Measurements from ENCODE around the gene FNBP1L.

FNBP1L gene

GRCh38 chr1:93416183-93416582, 31.7 kb upstream of the FNBP1L start:
- Mint-ChIP-seq H3K27me3 (ENCODE audit: low read depth, poor library complexity) (no peaks in the 10 kb centered on the region), H3K27ac (no peak overlapping the region), H3K4me1 (no peaks in the 10 kb centered on the region), H3K9me3 (peaks cover 17% of the 10 kb centered on the region), H3K4me3 (no peak overlapping the region), H3K36me3 (ENCODE audit: low read depth) (no peaks in the 10 kb centered on the region)
- no peak for TF ChIP-seq CTCF (IDR thresholded peaks at IDR 0.05)
- no peak for DNase-seq

GRCh38 chr1:93419344-93419743, 28.6 kb upstream of the FNBP1L start:
- no peak overlapping the region for H3K27ac Mint-ChIP-seq
- TF ChIP-seq CTCF (IDR thresholded peaks at IDR 0.05) = no peak
- H3K9me3 Mint-ChIP-seq = peaks cover 17% of the 10 kb centered on the region
- H3K36me3 Mint-ChIP-seq (ENCODE audit: low read depth) = no peaks in the 10 kb centered on the region
- H3K4me1 Mint-ChIP-seq = no peaks in the 10 kb centered on the region
- DNase-seq = no peak
- H3K27me3 Mint-ChIP-seq (ENCODE audit: low read depth, poor library complexity) = no peaks in the 10 kb centered on the region
- H3K4me3 Mint-ChIP-seq = no peak overlapping the region

GRCh38 chr1:93420400-93420799, 27.5 kb upstream of the FNBP1L start:
- no peak for DNase-seq
- H3K4me1 Mint-ChIP-seq = no peaks in the 10 kb centered on the region

GRCh38 chr1:93426181-93426580, 21.7 kb upstream of the FNBP1L start:
- no peak overlapping the region for H3K27ac Mint-ChIP-seq
- H3K4me1 Mint-ChIP-seq = no peaks in the 10 kb centered on the region
- no peak overlapping the region for H3K4me3 Mint-ChIP-seq
- peaks cover 4% of the 10 kb centered on the region for H3K27me3 Mint-ChIP-seq (ENCODE audit: low read depth, poor library complexity)
- no peaks in the 10 kb centered on the region for H3K36me3 Mint-ChIP-seq (ENCODE audit: low read depth)
- DNase-seq = no peak
- no peak for TF ChIP-seq CTCF (IDR thresholded peaks at IDR 0.05)
- no peaks in the 10 kb centered on the region for H3K9me3 Mint-ChIP-seq

More at GRCh38 chr1:93420400-93420799, 27.5 kb upstream of the FNBP1L start:
- Mint-ChIP-seq H3K9me3 (peaks cover 17% of the 10 kb centered on the region), H3K27ac (no peak overlapping the region), H3K27me3 (ENCODE audit: low read depth, poor library complexity) (no peaks in the 10 kb centered on the region), H3K36me3 (ENCODE audit: low read depth) (no peaks in the 10 kb centered on the region), H3K4me3 (no peak overlapping the region)
- no peak for TF ChIP-seq CTCF (IDR thresholded peaks at IDR 0.05)

GRCh38 chr1:93427656-93428055, 20.3 kb upstream of the FNBP1L start:
- Mint-ChIP-seq H3K4me3 (no peak overlapping the region), H3K36me3 (ENCODE audit: low read depth) (no peaks in the 10 kb centered on the region), H3K27me3 (ENCODE audit: low read depth, poor library complexity) (peaks cover 4% of the 10 kb centered on the region), H3K27ac (no peak overlapping the region), H3K9me3 (no peaks in the 10 kb centered on the region), H3K4me1 (no peaks in the 10 kb centered on the region)
- DNase-seq = no peak
- TF ChIP-seq CTCF (IDR thresholded peaks at IDR 0.05) = no peak

GRCh38 chr1:93433407-93433961, 14.4 kb upstream of the FNBP1L start:
- no peak overlapping the region for H3K27ac Mint-ChIP-seq
- DNase-seq = no peak
- no peaks in the 10 kb centered on the region for H3K4me1 Mint-ChIP-seq
- H3K4me3 Mint-ChIP-seq = no peak overlapping the region
- no peak for TF ChIP-seq CTCF (IDR thresholded peaks at IDR 0.05)
- no peaks in the 10 kb centered on the region for H3K36me3 Mint-ChIP-seq (ENCODE audit: low read depth)
- peaks cover 4% of the 10 kb centered on the region for H3K27me3 Mint-ChIP-seq (ENCODE audit: low read depth, poor library complexity)
- H3K9me3 Mint-ChIP-seq = no peaks in the 10 kb centered on the region
